ENCODE data around the gene BBLN. TPM values are rescaled to one million over a fixed set of nuclear protein-coding genes. Genes with fewer than 3 reads are reported as not detected.

The BBLN gene
- total and polyA plus RNA-seq, 3 experiments from 2014 or later = 75.5 to 137 (median 78.4) TPM

DNA sequence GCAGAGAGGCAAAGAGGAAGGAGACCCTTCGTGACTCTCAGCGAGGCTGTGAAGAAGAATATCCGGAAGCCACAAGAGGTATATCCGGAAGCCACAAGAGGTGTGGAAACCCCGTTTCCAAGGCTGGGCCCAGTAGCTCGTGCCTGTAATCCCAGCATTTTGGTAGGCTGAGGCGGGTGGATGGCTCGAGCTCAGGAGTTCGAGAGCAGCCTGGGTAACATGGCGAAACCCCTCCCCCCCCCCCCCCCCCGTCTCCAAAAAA, 612 bp upstream of the BBLN start:
- Mint-ChIP-seq H3K27ac (peak overlapping the region; percentile 81 to 98 (median 95)), H3K27me3 (peaks cover 0 to 3% of the 10 kb centered on the region in 2 donors), H3K4me1 (peaks cover 15 to 28% (median 24%) of the 10 kb centered on the region in 3 donors), H3K4me3 (peak overlapping the region; percentile 78 to 93 (median 85)), H3K9me3 (no peaks in the 10 kb centered on the region), H3K36me3 (peaks cover 0 to 23% (median 4%) of the 10 kb centered on the region in 3 donors)
- H3K9me3 ChIP-seq (ENCODE audit: low read length) = no peaks in the 10 kb centered on the region
- DNase-seq = peak; percentile 24 to 73 (median 63)
- no peaks in the 10 kb centered on the region for H3K36me3 ChIP-seq (ENCODE audit: insufficient read depth, low read length)
- H3K27ac ChIP-seq (ENCODE audit: low read depth, low read length) = peak overlapping the region; percentile 84
- H3K27me3 ChIP-seq (ENCODE audit: insufficient read depth, low read length, poor library complexity, severe bottlenecking) = no peaks in the 10 kb centered on the region
- peaks cover 21% of the 10 kb centered on the region for H3K4me1 ChIP-seq (ENCODE audit: insufficient read depth, low read length)
- CTCF ChIA-PET = interaction anchor here (1.3 to 1.6 kb wide), 4 partner anchors 9 to 31 kb away, joined by 3 to 4 read pairs (median 4); no protein-coding TSS in a partner anchor
- H3K4me3 ChIP-seq (ENCODE audit: low read length) = peak overlapping the region; percentile 76
- POLR2A ChIA-PET = interaction anchor here (1.2 to 3.4 kb wide), 3 partner anchors 31 to 92 kb away, joined by 3 to 13 read pairs (median 9); partner anchors contain the start of genes CIZ1 and NAIF1

DNA sequence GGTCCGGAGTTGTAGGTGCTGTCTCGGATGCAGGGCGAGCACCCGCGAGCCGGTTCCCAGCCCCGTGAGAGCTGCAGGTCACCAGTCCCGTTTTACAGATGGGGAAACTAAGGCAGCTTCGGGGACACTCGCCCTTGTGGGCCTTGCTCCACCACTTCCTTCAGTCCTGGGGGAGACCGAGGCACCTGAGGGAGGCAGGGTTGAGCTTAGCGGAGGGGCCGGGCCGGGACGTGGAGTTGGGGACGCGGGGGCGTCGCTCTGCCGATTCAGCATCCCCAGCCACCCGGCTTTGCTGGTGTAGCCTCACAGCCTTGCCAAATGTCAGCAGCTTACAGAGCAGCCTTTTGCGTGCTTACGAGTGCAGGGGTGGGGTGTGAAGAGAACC, 530 bp downstream of the BBLN start:
- Mint-ChIP-seq H3K36me3 (peaks cover 0 to 27% (median 4%) of the 10 kb centered on the region in 3 donors), H3K9me3 (no peaks in the 10 kb centered on the region), H3K27ac (peak overlapping the region in 7 of 8 donors; percentile 28 to 98 (median 72)), H3K27me3 (peaks cover 0 to 3% of the 10 kb centered on the region in 2 donors), H3K4me3 (peak overlapping the region; percentile 78 to 93 (median 85)), H3K4me1 (peaks cover 15 to 28% (median 24%) of the 10 kb centered on the region in 3 donors)
- peak overlapping the region; percentile 91 for H3K27ac ChIP-seq (ENCODE audit: low read depth, low read length)
- H3K9me3 ChIP-seq (ENCODE audit: low read length) = no peaks in the 10 kb centered on the region
- H3K27me3 ChIP-seq (ENCODE audit: insufficient read depth, low read length, poor library complexity, severe bottlenecking) = no peaks in the 10 kb centered on the region
- peaks cover 21% of the 10 kb centered on the region for H3K4me1 ChIP-seq (ENCODE audit: insufficient read depth, low read length)
- CTCF ChIA-PET = interaction anchor here (1.5 to 1.8 kb wide), 2 partner anchors 30 to 32 kb away, joined by 3 to 6 read pairs; no protein-coding TSS in a partner anchor
- DNase-seq = peak in 3 of 5 donors; percentile 5 to 23 (median 19)
- peak overlapping the region; percentile 98 for H3K4me3 ChIP-seq (ENCODE audit: low read length)
- POLR2A ChIA-PET = interaction anchor here (2.1 to 3.4 kb wide), 2 partner anchors 30 to 32 kb away, joined by 9 to 13 read pairs; partner anchors contain the start of gene CIZ1
- H3K36me3 ChIP-seq (ENCODE audit: insufficient read depth, low read length) = no peaks in the 10 kb centered on the region

DNA sequence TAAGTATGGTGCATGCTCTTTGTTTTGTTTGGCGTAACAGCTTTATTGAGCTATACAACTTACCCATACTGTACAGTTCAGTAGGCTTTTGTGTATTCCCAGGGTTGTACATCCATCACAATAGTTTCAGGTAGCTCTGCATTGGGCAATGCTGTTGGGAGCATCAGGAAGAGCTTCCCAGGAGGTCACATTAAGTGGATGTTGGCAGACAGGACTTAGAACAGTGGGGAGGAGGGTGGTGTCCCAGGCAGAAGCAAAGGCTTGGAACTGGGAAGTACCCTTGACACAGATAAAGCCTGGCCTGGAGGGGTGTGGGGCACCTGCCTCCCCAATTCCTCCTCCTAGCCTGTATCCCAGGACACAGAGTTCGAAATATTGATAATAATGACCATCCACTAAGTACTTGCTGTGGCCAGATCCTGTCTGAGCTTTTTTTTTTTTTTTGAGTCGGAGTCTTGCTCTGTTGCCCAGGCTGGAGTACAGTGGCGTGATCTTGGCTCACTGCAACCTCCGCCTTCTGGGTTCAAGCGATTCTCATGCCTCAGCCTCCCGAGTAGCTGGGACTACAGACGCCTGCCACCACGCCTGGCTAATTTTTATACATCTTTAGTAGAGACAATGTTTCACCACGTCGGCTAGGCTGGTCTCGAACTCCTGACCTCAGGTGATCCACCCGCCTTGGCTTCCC, 1.3 kb downstream of the BBLN start:
- Histone ChIP-seq H3K9me3 (ENCODE audit: low read length) (no peaks in the 10 kb centered on the region), H3K36me3 (ENCODE audit: insufficient read depth, low read length) (no peaks in the 10 kb centered on the region), H3K27ac (ENCODE audit: low read depth, low read length) (no peak overlapping the region), H3K4me3 (ENCODE audit: low read length) (peak overlapping the region; percentile 98), H3K4me1 (ENCODE audit: insufficient read depth, low read length) (peaks cover 21% of the 10 kb centered on the region), H3K27me3 (ENCODE audit: insufficient read depth, low read length, poor library complexity, severe bottlenecking) (no peaks in the 10 kb centered on the region)
- ChIA-PET POLR2A (interaction anchor here (2.1 to 3.4 kb wide), 2 partner anchors 29 to 33 kb away, joined by 9 to 13 read pairs; partner anchors contain the start of gene CIZ1), CTCF (interaction anchor here (1.0 to 1.8 kb wide), 2 partner anchors 33 to 43 kb away, joined by 3 to 6 read pairs; no protein-coding TSS in a partner anchor)
- Mint-ChIP-seq H3K9me3 (no peaks in the 10 kb centered on the region), H3K36me3 (peaks cover 0 to 34% (median 6%) of the 10 kb centered on the region in 3 donors), H3K4me3 (peak overlapping the region; percentile 78 to 93 (median 85)), H3K27ac (peak overlapping the region in 6 of 8 donors; percentile 28 to 95 (median 74)), H3K4me1 (peaks cover 15 to 28% (median 24%) of the 10 kb centered on the region in 3 donors), H3K27me3 (peaks cover 0 to 4% of the 10 kb centered on the region in 2 donors)
- no peak for DNase-seq

DNA sequence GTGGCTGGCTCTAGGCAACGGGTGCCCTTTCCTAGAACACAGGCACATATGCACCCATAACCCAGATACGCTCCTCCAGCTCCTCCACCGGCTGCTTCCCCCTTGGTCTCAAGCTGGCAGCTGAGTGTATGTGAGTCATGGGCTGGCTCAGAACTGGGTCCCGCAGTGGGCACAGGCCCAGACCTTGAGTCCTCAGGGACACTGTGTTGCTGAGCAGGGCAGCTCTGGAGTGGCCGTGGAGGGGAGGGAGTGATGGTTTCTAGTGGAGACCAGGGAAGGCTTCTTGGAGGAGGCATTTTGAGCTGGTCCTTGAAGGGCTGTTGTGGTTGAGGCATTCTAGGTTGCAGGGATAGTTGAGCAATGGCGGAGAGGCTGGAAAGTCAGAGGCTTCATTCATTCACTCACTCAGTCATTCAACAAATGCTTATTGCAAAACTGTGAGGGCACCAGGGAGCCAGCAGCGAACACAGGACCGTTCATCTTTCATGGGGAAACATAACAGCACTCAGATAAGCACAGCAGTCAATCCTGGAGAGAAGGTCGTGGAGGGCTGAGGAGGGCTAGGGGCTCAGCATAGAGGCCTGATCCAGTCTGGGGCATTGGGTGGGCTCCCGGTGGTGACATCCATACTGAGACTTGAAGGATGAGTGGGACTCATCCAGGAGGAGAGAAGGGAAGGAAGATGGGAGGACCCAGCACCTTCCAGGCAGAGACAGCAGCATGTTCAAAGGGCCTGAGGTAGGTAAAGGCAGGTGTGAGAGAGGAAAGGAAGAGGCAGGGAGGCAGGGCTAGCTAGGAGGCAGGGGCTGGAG, 2.4 kb downstream of the BBLN start:
- POLR2A ChIA-PET = no interaction called here
- H3K4me1 ChIP-seq (ENCODE audit: insufficient read depth, low read length) = peaks cover 21% of the 10 kb centered on the region
- peak overlapping the region in 6 of 8 donors; percentile 40 to 95 (median 70) for H3K27ac Mint-ChIP-seq

DNA sequence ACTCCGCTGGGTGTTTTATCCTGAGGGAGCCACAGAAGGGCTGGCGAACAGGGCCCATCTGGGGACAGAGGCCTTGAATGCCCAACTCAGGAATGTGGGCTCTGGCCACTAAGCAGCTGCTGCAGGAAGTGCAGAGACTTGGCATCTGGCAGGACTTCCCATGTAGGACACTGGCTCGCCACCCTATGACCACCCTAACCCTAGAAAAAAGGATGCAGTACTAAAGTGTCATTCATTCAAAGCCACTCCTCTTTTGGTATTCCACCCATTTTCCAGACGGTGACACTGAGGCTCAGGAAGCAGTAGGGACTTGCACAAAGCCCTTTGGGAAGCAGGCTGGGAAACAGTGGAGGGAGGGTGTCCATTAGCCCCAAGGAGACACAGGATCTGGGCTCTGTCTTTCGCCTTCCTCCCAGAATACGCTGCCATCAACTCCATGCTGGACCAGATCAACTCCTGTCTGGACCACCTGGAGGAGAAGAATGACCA, 3.0 kb downstream of the BBLN start:
- Histone ChIP-seq H3K4me1 (ENCODE audit: insufficient read depth, low read length) (peaks cover 21% of the 10 kb centered on the region), H3K4me3 (ENCODE audit: low read length) (no peak overlapping the region), H3K27me3 (ENCODE audit: insufficient read depth, low read length, poor library complexity, severe bottlenecking) (no peaks in the 10 kb centered on the region), H3K36me3 (ENCODE audit: insufficient read depth, low read length) (peaks cover 13% of the 10 kb centered on the region), H3K27ac (ENCODE audit: low read depth, low read length) (no peak overlapping the region), H3K9me3 (ENCODE audit: low read length) (no peaks in the 10 kb centered on the region)
- CTCF ChIA-PET = no interaction called here
- no peak for DNase-seq
- Mint-ChIP-seq H3K4me1 (peaks cover 15 to 28% (median 24%) of the 10 kb centered on the region in 3 donors), H3K36me3 (peaks cover 0 to 51% (median 6%) of the 10 kb centered on the region in 3 donors), H3K4me3 (peak overlapping the region in 1 of 7 donors; percentile 10), H3K27ac (peak overlapping the region in 5 of 8 donors; percentile 4 to 76 (median 43)), H3K9me3 (no peaks in the 10 kb centered on the region), H3K27me3 (peaks cover 0 to 4% of the 10 kb centered on the region in 2 donors)
- POLR2A ChIA-PET = no interaction called here

More for the DNA sequence above, 2.4 kb downstream of the BBLN start:
- H3K4me1 Mint-ChIP-seq = peaks cover 15 to 28% (median 24%) of the 10 kb centered on the region in 3 donors
- CTCF ChIA-PET = interaction anchor here (1.8 kb wide), 1 partner anchor 34 kb away, joined by 6 read pairs; no protein-coding TSS in a partner anchor
- H3K9me3 Mint-ChIP-seq = no peaks in the 10 kb centered on the region
- Histone ChIP-seq H3K9me3 (ENCODE audit: low read length) (no peaks in the 10 kb centered on the region), H3K27ac (ENCODE audit: low read depth, low read length) (no peak overlapping the region), H3K36me3 (ENCODE audit: insufficient read depth, low read length) (peaks cover 7% of the 10 kb centered on the region), H3K27me3 (ENCODE audit: insufficient read depth, low read length, poor library complexity, severe bottlenecking) (no peaks in the 10 kb centered on the region), H3K4me3 (ENCODE audit: low read length) (no peak overlapping the region)
- no peak for DNase-seq
- H3K36me3 Mint-ChIP-seq = peaks cover 0 to 44% (median 6%) of the 10 kb centered on the region in 3 donors
- peak overlapping the region in 6 of 7 donors; percentile 48 to 87 (median 82) for H3K4me3 Mint-ChIP-seq
- peaks cover 0 to 4% of the 10 kb centered on the region in 2 donors for H3K27me3 Mint-ChIP-seq

DNA sequence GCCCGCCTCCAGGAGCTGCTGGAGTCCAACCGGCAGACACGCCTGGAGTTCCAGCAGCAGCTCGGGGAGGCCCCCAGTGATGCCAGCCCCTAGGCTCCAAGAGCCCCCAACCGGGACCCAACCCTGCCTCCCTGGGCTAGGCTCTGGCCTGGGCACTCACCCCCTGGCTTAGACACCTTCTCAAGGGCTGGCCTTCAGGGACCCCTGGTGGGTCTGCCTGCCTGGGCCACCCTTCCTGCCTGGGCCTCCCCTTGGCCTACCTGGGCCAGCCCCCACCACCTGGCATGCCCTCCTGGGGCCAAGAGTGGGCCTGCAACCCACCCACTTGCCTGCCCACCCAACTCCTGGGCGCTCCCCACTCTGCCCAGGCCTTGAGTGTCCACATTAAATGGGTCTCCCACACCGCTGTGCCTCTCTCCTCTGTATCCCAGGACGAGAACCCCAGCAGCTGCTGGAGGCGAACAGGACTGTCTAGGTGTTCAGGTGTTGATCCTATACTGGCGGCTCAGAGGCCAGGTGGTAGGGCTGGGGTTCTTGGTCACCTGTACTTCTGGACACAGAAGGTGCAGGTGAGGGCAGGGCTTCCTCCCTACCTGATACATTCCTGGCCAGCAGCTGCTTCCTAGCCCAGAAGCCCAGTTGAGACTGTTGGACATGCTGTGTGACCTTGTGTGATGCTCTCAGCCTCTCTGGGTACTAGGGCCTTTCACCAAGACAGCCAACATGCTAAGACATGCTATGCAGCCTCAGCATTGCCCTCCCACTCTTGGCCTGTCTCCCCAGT, 3.6 kb downstream of the BBLN start:
- Histone ChIP-seq H3K4me1 (ENCODE audit: insufficient read depth, low read length) (peaks cover 21% of the 10 kb centered on the region), H3K27ac (ENCODE audit: low read depth, low read length) (no peak overlapping the region), H3K27me3 (ENCODE audit: insufficient read depth, low read length, poor library complexity, severe bottlenecking) (no peaks in the 10 kb centered on the region), H3K4me3 (ENCODE audit: low read length) (no peak overlapping the region), H3K9me3 (ENCODE audit: low read length) (no peaks in the 10 kb centered on the region), H3K36me3 (ENCODE audit: insufficient read depth, low read length) (peaks cover 15% of the 10 kb centered on the region)
- H3K36me3 Mint-ChIP-seq = peaks cover 0 to 54% (median 9%) of the 10 kb centered on the region in 3 donors
- no peaks in the 10 kb centered on the region for H3K9me3 Mint-ChIP-seq
- H3K4me1 Mint-ChIP-seq = peaks cover 15 to 30% (median 24%) of the 10 kb centered on the region in 3 donors
- DNase-seq = no peak
- peaks cover 0 to 4% of the 10 kb centered on the region in 2 donors for H3K27me3 Mint-ChIP-seq
- CTCF ChIA-PET = no interaction called here
- POLR2A ChIA-PET = interaction anchor here (0.5 kb wide), 1 partner anchor 440 kb away, joined by 3 read pairs; no protein-coding TSS in a partner anchor
- H3K27ac Mint-ChIP-seq = peak overlapping the region in 1 of 8 donors; percentile 76
- peak overlapping the region in 1 of 7 donors; percentile 48 for H3K4me3 Mint-ChIP-seq

DNA sequence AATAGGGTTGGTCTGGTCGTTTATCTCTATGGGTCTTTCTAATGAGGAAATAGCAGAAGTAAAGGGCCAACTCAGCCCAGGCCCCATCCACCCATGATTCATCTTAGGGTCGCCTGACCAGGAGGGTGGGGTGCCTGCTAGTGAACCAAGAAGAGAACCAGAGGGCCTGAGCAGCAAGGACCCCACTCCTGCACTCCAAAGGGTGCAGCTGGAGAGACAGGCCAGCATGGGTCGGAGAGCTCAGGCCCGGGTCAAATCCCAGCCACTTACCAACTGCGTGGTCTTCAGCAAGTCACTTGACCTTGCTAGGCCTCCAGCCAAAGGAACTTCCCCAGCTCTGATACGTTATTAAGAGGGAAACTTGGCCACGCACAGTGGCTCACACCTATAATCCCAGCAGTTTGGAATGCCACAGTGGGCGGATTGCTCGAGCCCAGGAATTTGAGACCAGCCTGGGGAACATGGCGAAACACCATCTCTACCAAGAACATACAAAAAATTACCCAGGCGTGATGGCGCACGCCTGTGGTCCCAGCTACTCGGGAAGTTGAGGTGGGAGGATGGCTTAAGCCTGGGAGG, 4.3 kb downstream of the BBLN start:
- Histone ChIP-seq H3K27ac (ENCODE audit: low read depth, low read length) (no peak overlapping the region), H3K36me3 (ENCODE audit: insufficient read depth, low read length) (peaks cover 22% of the 10 kb centered on the region), H3K4me1 (ENCODE audit: insufficient read depth, low read length) (peaks cover 18% of the 10 kb centered on the region), H3K27me3 (ENCODE audit: insufficient read depth, low read length, poor library complexity, severe bottlenecking) (no peaks in the 10 kb centered on the region), H3K9me3 (ENCODE audit: low read length) (no peaks in the 10 kb centered on the region), H3K4me3 (ENCODE audit: low read length) (no peak overlapping the region)
- H3K4me3 Mint-ChIP-seq = peak overlapping the region in 1 of 7 donors; percentile 48
- no peak for DNase-seq
- H3K27ac Mint-ChIP-seq = peak overlapping the region in 2 of 8 donors; percentile 21 to 91
- ChIA-PET POLR2A (interaction anchor here (0.5 kb wide), 1 partner anchor 439 kb away, joined by 3 read pairs; no protein-coding TSS in a partner anchor), CTCF (no interaction called here)
- peaks cover 0 to 4% of the 10 kb centered on the region in 2 donors for H3K27me3 Mint-ChIP-seq
- peaks cover 0 to 61% (median 11%) of the 10 kb centered on the region in 3 donors for H3K36me3 Mint-ChIP-seq
- no peaks in the 10 kb centered on the region for H3K9me3 Mint-ChIP-seq
- peaks cover 12 to 27% (median 21%) of the 10 kb centered on the region in 3 donors for H3K4me1 Mint-ChIP-seq
